Testis (tissue), 2 donors: ENCODE results near the gene E2F2.

Experiments
- POLR2A ChIP-seq: fragments of 450-650 bp; IDR thresholded peaks from one replicate; pipeline ENCODE4 v1.6.1; 2017; ENCODE audit warnings: antibody characterized with exemption, mild to moderate bottlenecking, moderate library complexity
- TF ChIP-seq, protein P1 (sequence below), 3 experiments: fragments of 450-650 bp in 2 of 3; fragments of 200-600 bp in 1 of 3; sonication (generic) in 1 of 3; IDR thresholded peaks; one replicate each; pipeline ENCODE4 v1.5.1; 2016 to 2019; ENCODE audit warnings: antibody characterized with exemption in 3 of 3, mild to moderate bottlenecking in 2 of 3, moderate library complexity in 1 of 3

DNA sequence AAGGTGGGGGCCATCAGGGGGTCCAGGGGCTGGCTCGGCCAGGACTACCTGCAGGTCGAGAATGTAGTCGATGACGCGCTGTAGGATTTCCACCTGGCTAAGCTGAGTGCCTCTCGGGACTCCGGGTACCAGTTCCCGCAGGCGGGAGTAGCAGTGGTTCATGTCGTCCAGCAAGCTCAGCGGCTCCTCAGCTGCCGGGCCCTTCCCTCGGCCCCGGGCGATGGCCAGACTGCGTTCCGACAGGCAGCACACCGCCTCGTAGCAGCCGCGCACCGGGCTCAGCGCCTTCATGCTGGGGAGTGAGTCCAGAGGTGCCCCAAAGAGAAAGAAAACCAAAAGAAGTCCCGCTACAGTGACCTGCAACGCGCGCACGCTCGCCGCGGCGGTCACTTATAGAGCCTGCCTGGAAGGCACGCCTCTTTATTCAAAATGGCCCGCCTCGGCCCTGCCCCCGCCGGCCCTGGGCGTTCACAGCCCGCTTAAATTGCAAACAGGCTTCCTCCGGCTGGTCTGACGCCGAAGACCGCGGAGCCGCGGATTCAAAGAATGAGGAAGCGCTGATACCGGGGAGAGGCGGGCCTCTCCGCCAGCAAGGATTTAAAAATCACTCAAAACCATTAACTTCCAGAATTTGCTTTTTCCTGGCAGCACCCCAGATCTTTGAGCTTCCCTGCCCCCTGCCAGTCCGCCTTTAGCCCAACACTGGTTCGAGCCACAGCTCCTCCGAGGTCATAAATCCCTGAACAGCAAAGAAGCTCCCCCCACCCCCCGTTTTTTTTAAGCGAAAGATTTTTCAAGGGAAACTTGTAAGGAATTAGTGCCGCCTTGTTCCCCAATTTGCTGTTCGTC lies 28.3 kb upstream of the E2F2 start, which contains the start of gene ID3:
- TF ChIP-seq, protein P1, sequence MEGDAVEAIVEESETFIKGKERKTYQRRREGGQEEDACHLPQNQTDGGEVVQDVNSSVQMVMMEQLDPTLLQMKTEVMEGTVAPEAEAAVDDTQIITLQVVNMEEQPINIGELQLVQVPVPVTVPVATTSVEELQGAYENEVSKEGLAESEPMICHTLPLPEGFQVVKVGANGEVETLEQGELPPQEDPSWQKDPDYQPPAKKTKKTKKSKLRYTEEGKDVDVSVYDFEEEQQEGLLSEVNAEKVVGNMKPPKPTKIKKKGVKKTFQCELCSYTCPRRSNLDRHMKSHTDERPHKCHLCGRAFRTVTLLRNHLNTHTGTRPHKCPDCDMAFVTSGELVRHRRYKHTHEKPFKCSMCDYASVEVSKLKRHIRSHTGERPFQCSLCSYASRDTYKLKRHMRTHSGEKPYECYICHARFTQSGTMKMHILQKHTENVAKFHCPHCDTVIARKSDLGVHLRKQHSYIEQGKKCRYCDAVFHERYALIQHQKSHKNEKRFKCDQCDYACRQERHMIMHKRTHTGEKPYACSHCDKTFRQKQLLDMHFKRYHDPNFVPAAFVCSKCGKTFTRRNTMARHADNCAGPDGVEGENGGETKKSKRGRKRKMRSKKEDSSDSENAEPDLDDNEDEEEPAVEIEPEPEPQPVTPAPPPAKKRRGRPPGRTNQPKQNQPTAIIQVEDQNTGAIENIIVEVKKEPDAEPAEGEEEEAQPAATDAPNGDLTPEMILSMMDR (IDR thresholded peaks at IDR 0.05), result no peak
- peak; percentile 49 for TF ChIP-seq POLR2A
